ENCODE results near the gene NEK6.

NEK6 gene

DNA sequence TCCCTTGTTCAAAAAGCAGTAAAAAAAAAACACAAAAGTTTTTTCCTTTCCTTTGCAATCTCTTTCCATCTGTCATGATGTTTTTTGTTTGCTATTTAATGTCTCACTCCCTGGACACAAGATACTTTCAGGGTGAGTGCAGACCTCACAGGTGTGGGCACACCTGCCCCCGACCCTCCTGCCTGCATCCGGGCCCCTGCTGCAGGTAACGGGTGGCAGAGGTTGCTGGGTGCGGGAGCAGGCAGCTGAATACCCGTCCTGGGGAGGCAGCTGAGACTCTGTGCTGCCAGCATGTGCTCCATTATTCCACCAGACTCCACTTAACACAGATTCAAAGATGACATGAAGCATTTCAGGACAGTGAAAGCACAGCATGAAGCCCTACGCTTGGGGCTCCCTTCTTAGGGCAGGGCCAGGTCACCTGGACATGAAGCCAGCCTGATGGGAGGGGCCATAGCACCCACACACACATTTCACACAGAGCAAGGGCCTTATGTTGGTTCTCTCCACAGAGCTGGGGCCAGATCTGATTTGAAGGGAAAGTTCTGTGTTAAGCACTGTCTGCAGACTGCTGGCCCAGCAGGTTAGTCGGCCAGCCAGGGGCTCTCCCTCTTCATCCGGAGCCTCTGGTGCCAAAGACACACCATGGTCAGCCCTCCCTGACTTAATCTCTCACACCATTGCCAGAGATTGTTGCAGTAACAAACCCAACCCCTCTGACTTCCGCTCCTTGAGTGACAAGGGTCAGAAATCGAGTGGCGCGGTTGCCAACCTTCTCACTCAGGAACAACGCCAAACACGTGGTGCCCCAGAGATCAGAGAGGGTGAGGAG is 13.0 kb downstream of the NEK6 start:
- no peak overlapping the region for H3K27ac ChIP-seq
- no peak for TF ChIP-seq ZFX (IDR thresholded peaks at IDR 0.05)
- TF ChIP-seq, protein P1, sequence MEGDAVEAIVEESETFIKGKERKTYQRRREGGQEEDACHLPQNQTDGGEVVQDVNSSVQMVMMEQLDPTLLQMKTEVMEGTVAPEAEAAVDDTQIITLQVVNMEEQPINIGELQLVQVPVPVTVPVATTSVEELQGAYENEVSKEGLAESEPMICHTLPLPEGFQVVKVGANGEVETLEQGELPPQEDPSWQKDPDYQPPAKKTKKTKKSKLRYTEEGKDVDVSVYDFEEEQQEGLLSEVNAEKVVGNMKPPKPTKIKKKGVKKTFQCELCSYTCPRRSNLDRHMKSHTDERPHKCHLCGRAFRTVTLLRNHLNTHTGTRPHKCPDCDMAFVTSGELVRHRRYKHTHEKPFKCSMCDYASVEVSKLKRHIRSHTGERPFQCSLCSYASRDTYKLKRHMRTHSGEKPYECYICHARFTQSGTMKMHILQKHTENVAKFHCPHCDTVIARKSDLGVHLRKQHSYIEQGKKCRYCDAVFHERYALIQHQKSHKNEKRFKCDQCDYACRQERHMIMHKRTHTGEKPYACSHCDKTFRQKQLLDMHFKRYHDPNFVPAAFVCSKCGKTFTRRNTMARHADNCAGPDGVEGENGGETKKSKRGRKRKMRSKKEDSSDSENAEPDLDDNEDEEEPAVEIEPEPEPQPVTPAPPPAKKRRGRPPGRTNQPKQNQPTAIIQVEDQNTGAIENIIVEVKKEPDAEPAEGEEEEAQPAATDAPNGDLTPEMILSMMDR (conservative IDR thresholded peaks at IDR 0.05), result no peak

DNA sequence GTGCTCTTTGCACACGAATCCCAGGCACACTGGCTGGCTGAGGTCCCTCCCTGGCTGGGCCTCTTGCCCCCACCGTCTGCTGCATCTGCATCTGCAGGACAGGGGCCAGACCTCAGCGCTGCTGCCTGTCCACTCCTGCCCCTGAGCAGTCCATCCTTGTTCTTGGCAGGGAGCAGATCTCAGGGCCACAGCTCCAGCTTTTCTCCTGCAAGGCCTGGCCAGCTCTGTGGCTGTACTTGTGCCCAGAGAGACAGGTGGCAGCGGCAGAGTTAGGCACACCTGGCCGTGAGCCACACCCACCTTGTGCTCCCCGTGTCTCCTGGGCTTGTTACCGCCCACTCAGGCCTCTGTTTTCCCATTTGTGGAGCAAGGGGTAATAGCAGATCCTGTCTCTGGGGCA is 13.9 kb downstream of the NEK6 start:
- no peak overlapping the region for H3K27ac ChIP-seq
- no peak for TF ChIP-seq ZFX (IDR thresholded peaks at IDR 0.05)
- TF ChIP-seq, protein P1 (conservative IDR thresholded peaks at IDR 0.05), result no peak

DNA sequence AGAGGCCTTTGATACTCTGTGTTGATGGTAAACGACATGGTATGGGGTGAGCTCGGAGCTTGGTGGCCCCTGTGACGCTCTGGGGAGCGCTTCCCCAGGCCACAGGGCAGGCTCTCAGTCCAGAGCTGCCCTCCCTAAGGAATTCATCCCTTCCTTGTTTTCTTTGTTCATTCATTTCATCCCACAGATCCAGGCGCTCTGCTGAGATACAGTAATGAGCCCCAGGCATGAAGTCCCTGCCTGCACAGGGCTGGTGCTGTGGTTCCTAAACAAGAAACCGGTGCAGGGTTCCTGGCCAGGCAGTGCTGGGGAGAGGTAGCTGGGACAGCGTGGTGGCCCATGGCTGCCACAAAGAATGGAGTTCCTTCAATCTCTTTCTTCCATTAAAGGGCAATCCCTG is 14.4 kb downstream of the NEK6 start:
- H3K27ac ChIP-seq, result no peak overlapping the region
- TF ChIP-seq, protein P1 (conservative IDR thresholded peaks at IDR 0.05), result no peak
- TF ChIP-seq ZFX (IDR thresholded peaks at IDR 0.05), result no peak

DNA sequence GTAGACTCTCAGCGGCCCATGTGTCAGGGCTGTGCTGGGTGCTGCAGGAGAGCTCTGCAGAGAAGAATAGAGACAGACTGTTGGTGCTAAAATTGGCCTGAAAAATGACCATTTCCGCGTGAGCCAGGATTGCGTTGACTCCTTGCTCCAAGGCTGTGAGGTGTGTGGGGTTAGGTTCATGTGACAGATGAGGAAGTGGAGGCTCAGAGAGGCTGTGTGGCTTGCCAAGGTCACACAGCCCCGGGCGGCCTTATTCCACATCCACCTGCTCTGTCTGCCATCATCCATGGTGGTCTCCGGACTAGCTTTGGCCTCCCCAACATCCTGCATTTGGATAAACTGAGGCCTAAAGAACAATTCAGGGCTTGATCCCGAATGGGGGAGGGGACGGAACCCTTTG is 15.2 kb downstream of the NEK6 start:
- TF ChIP-seq, protein P1 (conservative IDR thresholded peaks at IDR 0.05), result no peak
- TF ChIP-seq ZFX (IDR thresholded peaks at IDR 0.05), result no peak
- H3K27ac ChIP-seq, result no peak overlapping the region

DNA sequence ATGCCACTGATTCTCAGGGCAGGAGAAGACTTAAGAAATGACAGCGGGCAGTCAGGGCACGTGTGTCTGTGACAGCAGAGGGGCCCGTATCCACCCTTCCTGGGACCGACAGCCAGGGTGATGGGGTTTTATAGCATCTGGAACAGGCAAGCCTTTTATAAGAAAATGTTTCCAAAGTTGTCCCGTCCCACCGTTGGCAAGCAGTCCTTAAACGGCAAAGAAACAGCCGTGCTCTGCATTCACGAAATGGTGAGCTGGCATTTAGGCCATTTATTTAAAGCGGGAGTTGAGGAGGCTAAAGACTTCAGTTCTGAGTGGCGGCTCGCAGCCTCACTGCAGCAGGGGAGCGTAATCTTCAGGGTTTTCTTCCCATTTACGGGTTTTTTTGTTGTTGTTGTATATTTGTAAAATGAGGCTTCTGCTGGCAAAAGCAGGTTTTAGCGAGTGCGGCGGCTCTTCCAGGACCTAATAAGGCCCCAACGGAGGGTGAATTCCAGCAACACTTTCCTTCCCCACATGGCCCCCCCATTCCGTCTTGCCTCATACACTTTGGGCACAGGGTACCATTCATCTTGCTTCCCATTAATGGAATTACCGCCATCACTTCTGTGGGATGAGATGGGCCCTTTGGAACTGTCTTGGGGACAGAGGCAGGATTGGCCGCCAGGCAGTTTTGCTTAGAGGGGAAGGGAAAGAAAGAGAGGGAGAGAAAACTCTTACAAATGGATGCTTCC is 15.8 kb downstream of the NEK6 start:
- TF ChIP-seq ZFX (IDR thresholded peaks at IDR 0.05), result no peak
- TF ChIP-seq, protein P1 (conservative IDR thresholded peaks at IDR 0.05), result no peak
- no peak overlapping the region for H3K27ac ChIP-seq

DNA sequence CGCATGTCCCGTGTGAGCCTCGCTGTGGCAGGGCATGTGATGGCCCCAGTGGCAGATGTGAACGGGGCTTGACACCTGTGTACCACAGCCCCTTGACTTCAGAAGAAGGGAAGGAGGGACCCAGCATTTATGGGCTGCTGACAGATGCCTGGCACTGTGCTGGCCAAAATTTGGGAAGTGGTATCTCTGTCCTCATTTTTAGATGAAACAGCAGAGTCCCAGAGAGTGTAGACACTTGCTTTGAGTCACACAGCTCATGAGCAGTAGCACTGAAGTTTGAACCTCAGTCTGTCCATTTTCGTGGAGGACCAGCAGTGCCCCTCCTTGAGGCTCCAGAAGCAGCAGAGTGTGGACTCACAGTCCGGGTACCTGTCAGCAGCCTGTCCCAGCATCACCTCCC is 16.5 kb downstream of the NEK6 start:
- no peak overlapping the region for H3K27ac ChIP-seq
- TF ChIP-seq, protein P1 (conservative IDR thresholded peaks at IDR 0.05), result no peak
- no peak for TF ChIP-seq ZFX (IDR thresholded peaks at IDR 0.05)

DNA sequence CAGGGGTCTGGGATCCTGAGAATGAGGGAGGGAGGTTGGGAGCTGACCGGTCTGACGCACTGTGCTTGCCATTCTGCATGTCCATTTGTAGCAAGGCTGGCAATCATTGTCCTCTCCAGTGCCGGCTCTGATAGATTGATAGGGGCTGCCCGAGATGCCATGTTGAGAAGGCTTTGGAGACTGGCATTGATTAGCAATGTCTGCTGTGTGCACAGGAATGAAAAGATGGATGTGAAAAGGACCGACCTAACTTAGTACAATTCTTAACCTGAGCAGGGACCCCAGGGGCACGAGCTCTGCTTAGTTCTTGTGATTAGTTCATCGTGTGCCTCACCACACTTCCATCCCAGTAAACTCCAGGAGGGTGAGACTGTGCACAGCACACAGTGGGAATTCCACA is 17.0 kb downstream of the NEK6 start:
- no peak overlapping the region for H3K27ac ChIP-seq
- TF ChIP-seq ZFX (IDR thresholded peaks at IDR 0.05), result no peak
- TF ChIP-seq, protein P1 (conservative IDR thresholded peaks at IDR 0.05), result no peak

Measured in C4-2B (cell line).